HepG2 (cell line): ENCODE results near the gene ZMYND8. TPM values are rescaled to one million over a fixed set of nuclear protein-coding genes. Genes with fewer than 3 reads are reported as not detected.

Experiments
- ATF3 ChIP-seq: sonication (generic); formaldehyde crosslinking; IDR thresholded peaks from 2 replicates; pipeline ENCODE4 v1.4.0; 2020; ENCODE audit warnings: missing genetic modification reagents
- FOXO4 ChIP-seq: sonication (generic); formaldehyde crosslinking; conservative IDR thresholded peaks from 2 replicates; pipeline ENCODE4 v1.8.1; 2023; ENCODE audit warnings: missing genetic modification reagents
- GABPA ChIP-seq, 2 experiments: IDR thresholded peaks; 2 replicates each; pipeline ENCODE4 v1.6.1; 2011 to 2016; ENCODE audit warnings: low read depth in 2 of 2, low read length in 1 of 2, missing biosample characterization in 1 of 2, missing genetic modification characterization in 1 of 2
- HMGXB3 ChIP-seq: sonication (generic); formaldehyde crosslinking; IDR thresholded peaks from 2 replicates; pipeline ENCODE4 v1.4.0; 2020; ENCODE audit warnings: missing genetic modification reagents, borderline replicate concordance
- MEIS2 ChIP-seq: sonication (generic); formaldehyde crosslinking; IDR thresholded peaks from 2 replicates; pipeline ENCODE4 v1.9.0; 2021; ENCODE audit warnings: mild to moderate bottlenecking, missing genetic modification reagents
- MIER2 ChIP-seq: IDR thresholded peaks from 2 replicates; pipeline ENCODE4 v1.6.1; 2016; ENCODE audit warnings: missing biosample characterization, missing genetic modification reagents
- NFATC3 ChIP-seq: sonication (generic); formaldehyde crosslinking; IDR thresholded peaks from 2 replicates; pipeline ENCODE4 v1.5.1; 2020; ENCODE audit warnings: mild to moderate bottlenecking, missing genetic modification reagents
- NR2F1 ChIP-seq, 2 experiments: fragments of 450-650 bp in 1 of 2; formaldehyde crosslinking in 1 of 2; IDR thresholded peaks; 2 replicates each; pipeline versions ENCODE4 v1.5.0 to v1.6.1; 2016 to 2020; ENCODE audit warnings: mild to moderate bottlenecking in 1 of 2, missing compliant biosample characterization in 1 of 2, missing genetic modification reagents in 1 of 2, moderate library complexity in 1 of 2
- RARG ChIP-seq: sonication (generic); formaldehyde crosslinking; IDR thresholded peaks from 2 replicates; pipeline ENCODE4 v1.4.0; 2020; ENCODE audit warnings: low read depth, mild to moderate bottlenecking, missing genetic modification reagents
- RFXAP ChIP-seq: sonication (generic); formaldehyde crosslinking; IDR thresholded peaks from 2 replicates; pipeline ENCODE4 v1.4.0; 2020; ENCODE audit warnings: missing genetic modification reagents, borderline replicate concordance
- ZFP36 ChIP-seq: fragments of 150-350 bp; IDR thresholded peaks from 2 replicates; pipeline ENCODE4 v1.6.1; 2018; ENCODE audit warnings: borderline replicate concordance, low read length, low read depth; ENCODE audit not compliant: partially characterized antibody
- ZNF20 ChIP-seq: sonication (generic); formaldehyde crosslinking; IDR thresholded peaks from 2 replicates; pipeline ENCODE4 v1.4.0; 2020; ENCODE audit warnings: mild to moderate bottlenecking, moderate library complexity, missing genetic modification reagents
- ZNF382 ChIP-seq: sonication (generic); formaldehyde crosslinking; IDR thresholded peaks from 2 replicates; pipeline ENCODE4 v1.5.0; 2020; ENCODE audit warnings: missing genetic modification reagents, mild to moderate bottlenecking, borderline replicate concordance
- polyA plus RNA-seq, 8 experiments: library from polyadenylated mRNA; depleted of rRNA in 3 of 8; stranded (reverse) in 7 of 8; unstranded in 1 of 8; fragments of >200 nt; fragmentation: Illumina TruSeq in 4 of 8; extraction: Trizol in 4 of 8; gene quantifications; 2 replicates each; pipeline versions ENCODE4 v1.2.1 to v1.2.3, GENCODE V29; 2011 to 2016; ENCODE audit warnings: low read depth in 4 of 8, missing spikeins in 1 of 8, mixed read lengths in 1 of 8; ENCODE audit not compliant: insufficient read depth in 1 of 8
- total RNA-seq, 5 experiments: library from RNA; depleted of rRNA; stranded (reverse); fragments of >200 nt; fragmentation: Illumina TruSeq; extraction: Trizol; gene quantifications; 2 replicates each; pipeline ENCODE4 v1.2.3, GENCODE V29; 2016; ENCODE audit warnings: low read depth in 1 of 5

Gene ZMYND8
- total and polyA plus RNA-seq, 2 of the 13 experiments (the other 11 are each of a cell fraction or from before 2014, with no cell fraction given) = 53.9 to 84.7 TPM

- TF ChIP-seq FOXO4 (CRISPR knock-in tag) (0 out of 2 replicates have a peak, but pooled peaks have one; percentile 73), MIER2 (CRISPR knock-in tag) (no peak), NR2F1 (CRISPR knock-in tag; IDR thresholded peaks at IDR 0.05) (peak in 1 of 2 experiments; percentile 18; a peak in 1 of 4 replicates), RARG (no peak), NFATC3 (0 out of 2 replicates have a peak, but pooled peaks have one; percentile 10), ATF3 (CRISPR knock-in tag) (no peak; the same call in 1 of the 2 replicates), GABPA (IDR thresholded peaks at IDR 0.05; ENCODE audit: low read depth, low read length) (no peak), GABPA (CRISPR knock-in tag; IDR thresholded peaks at IDR 0.05; ENCODE audit: low read depth) (no peak), ZNF20 (CRISPR knock-in tag) (0 out of 2 replicates have a peak, but pooled peaks have one; percentile 12), RFXAP (CRISPR knock-in tag) (no peak; the same call in 1 of the 2 replicates), ZNF382 (CRISPR knock-in tag) (no peak), MEIS2 (CRISPR knock-in tag) (no peak), HMGXB3 (CRISPR knock-in tag) (no peak), ZFP36 (peak; percentile 93)
These were observed 3.2 kb upstream of the ZMYND8 start (continued) for GRCh38 chr20:47359530-47360296.
